Skeletal muscle tissue (tissue), 4 donors: ENCODE results near the gene TXNDC5. TPM values are rescaled to one million over a fixed set of nuclear protein-coding genes. Genes with fewer than 3 reads are reported as not detected.

ENCODE experiments used
- H3K27ac ChIP-seq: one replicate; pipeline ENCODE4 v1.7.0; 2013; ENCODE audit warnings: mild to moderate bottlenecking, low read depth, low read length, inconsistent platforms
- H3K27me3 ChIP-seq, 3 donors: one replicate each; pipeline ENCODE4 v1.7.0; 2013; ENCODE audit warnings: low read length in 3 of 3; ENCODE audit not compliant: control insufficient read depth in 3 of 3, insufficient read depth in 3 of 3
- H3K36me3 ChIP-seq, 3 donors: one replicate each; pipeline ENCODE4 v1.7.0; 2013; ENCODE audit warnings: low read length in 3 of 3; ENCODE audit not compliant: control insufficient read depth in 3 of 3, insufficient read depth in 3 of 3
- H3K4me1 ChIP-seq, 3 donors: one replicate each; pipeline ENCODE4 v1.7.0; 2013; ENCODE audit warnings: low read length in 3 of 3, mild to moderate bottlenecking in 3 of 3; ENCODE audit not compliant: control insufficient read depth in 3 of 3, insufficient read depth in 3 of 3
- H3K4me3 ChIP-seq, 3 donors: one replicate each; pipeline ENCODE4 v1.7.0; 2013; ENCODE audit warnings: low read length in 3 of 3
- H3K9ac ChIP-seq, 3 donors: one replicate each; pipeline ENCODE4 v1.7.0; 2013; ENCODE audit warnings: low read length in 3 of 3, mild to moderate bottlenecking in 3 of 3, moderate library complexity in 2 of 3, low read depth in 1 of 3
- H3K9me3 ChIP-seq, 3 donors: one replicate each; pipeline ENCODE4 v1.7.0; 2013; ENCODE audit warnings: low read length in 3 of 3; ENCODE audit not compliant: control insufficient read depth in 3 of 3
- total RNA-seq: library from RNA; depleted of rRNA; stranded (reverse); fragments of >200 nt; gene quantifications from one replicate; pipeline ENCODE4 v1.2.3, GENCODE V29; 2014
- donor health status: Osteomylitis.

Gene TXNDC5
- total RNA-seq, 1 donor from 2014 or later: 118 TPM

DNA sequence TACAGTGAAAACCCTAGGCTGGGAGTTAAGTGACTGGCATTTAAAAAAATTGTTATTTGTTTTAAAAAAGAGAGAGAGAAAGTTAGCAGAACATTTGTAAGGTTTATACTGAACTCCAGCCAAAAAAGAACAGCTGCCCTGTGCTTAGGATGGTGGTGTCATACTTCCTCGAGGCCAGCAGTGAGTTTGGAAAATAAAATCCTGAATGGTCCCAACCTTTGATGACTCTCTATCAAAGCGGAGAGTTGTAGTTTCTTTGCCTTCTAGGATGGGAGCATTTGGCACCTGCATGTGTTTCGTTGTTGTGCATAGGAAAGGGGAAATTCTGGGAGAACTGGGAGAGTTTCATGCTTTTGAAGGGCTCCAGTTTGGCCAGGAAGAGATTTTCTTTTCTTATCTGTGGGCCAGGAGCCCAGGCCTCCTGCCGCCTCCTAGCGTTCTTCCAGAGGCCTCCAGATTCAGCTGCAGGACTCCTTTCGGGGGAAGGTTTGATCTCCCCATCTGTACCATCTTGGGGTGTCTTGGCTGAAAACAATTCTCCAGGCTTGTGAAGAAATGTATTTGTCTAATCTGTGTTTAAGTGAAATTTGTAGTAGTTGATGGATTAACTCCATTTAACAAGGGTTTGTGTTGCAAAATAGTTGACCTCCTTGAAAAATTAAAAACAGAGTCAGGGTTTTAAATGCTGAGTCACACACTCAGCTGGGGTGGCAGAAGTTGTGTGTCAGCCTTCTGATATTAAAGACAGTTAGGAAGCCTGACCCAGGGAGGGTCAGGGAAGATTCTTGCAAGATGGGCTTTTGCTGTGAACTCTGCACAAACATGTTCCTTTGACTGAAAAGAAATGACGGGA, 63.4 kb downstream of the TXNDC5 start:
- no peaks in the 10 kb centered on the region for H3K36me3 ChIP-seq

GRCh38 chr6:7841781-7842468, 68.7 kb downstream of the TXNDC5 start:
- H3K27ac ChIP-seq: no peak overlapping the region
- no peaks in the 10 kb centered on the region for H3K4me1 ChIP-seq
- H3K4me3 ChIP-seq: no peak overlapping the region
- no peaks in the 10 kb centered on the region for H3K36me3 ChIP-seq
- no peaks in the 10 kb centered on the region for H3K27me3 ChIP-seq
- peaks cover 0 to 6% (median 2%) of the 10 kb centered on the region in 3 donors for H3K9me3 ChIP-seq
- no peak overlapping the region for H3K9ac ChIP-seq

More for the DNA sequence above, 63.4 kb downstream of the TXNDC5 start:
- Histone ChIP-seq H3K27ac (no peak overlapping the region), H3K27me3 (no peaks in the 10 kb centered on the region), H3K4me1 (no peaks in the 10 kb centered on the region), H3K9ac (no peak overlapping the region), H3K4me3 (no peak overlapping the region), H3K9me3 (peaks cover under 1 to 6% (median 4%) of the 10 kb centered on the region in 3 donors)

GRCh38 chr6:7836371-7837026, 74.1 kb downstream of the TXNDC5 start:
- H3K4me1 ChIP-seq: no peaks in the 10 kb centered on the region
- H3K9me3 ChIP-seq: no peaks in the 10 kb centered on the region
- H3K9ac ChIP-seq: no peak overlapping the region
- H3K27ac ChIP-seq: no peak overlapping the region
- peaks cover 0 to 3% (median 0%) of the 10 kb centered on the region in 3 donors for H3K27me3 ChIP-seq
- H3K36me3 ChIP-seq: no peaks in the 10 kb centered on the region
- no peak overlapping the region for H3K4me3 ChIP-seq

DNA sequence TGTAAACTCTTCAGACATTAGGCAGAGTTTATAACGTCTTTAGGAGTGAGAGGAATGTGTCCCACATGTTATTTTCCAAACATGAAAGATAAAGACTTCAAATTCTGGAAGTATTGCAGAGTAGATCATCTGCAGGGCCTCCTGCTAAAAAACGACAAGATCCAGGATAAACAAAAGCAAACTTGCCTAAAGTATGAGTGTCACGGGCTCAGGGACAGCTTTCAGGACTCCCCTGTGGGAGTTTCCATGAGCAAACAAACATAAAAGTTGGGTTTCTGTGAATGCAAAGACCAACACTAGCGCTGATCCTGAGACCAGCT, 76.9 kb downstream of the TXNDC5 start:
- H3K4me1 ChIP-seq: no peaks in the 10 kb centered on the region
- H3K27me3 ChIP-seq: peaks cover 0 to 3% (median 0%) of the 10 kb centered on the region in 3 donors
- H3K4me3 ChIP-seq: no peak overlapping the region
- no peak overlapping the region for H3K27ac ChIP-seq
- H3K36me3 ChIP-seq: no peaks in the 10 kb centered on the region
- no peaks in the 10 kb centered on the region for H3K9me3 ChIP-seq
- H3K9ac ChIP-seq: no peak overlapping the region

DNA sequence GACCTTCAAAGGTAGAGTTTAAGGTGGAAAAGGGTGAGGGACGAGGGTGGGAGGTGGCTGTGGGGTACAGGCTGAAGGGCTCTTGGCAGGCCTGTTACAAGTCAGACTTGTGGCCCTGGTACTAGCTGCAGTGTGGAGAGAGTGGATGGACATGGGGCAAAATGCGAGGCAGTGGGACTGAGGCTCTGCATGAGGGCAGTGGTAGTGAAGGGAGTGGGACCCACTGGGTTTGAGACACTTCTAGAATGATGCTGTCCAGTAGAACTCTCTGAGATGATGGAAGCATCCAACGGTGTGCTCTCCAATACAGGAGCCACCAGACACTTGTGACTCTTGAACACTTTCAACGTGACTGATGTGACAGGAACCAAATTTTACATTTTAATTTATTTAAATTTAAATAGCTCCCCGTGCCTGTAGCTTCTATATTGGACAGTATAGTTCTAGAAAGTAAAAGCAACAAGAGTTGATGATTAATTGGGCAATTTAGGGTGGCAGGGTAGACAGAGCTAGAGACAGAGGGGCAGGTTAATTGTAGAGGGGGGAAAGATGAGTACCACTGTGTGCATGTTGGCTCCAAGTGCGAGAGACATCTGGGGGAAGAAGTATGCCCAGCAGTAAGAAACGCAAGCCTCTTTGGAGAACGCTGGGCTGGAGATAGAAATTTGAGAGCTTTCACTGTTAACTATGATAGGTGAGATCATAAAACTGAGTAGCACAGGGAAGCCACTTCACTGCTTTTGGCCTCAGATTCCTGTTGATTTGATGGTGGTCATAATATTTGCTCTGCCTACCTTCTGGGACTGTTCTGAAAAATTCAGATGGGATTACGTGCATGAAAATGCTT, 77.5 kb downstream of the TXNDC5 start:
- Histone ChIP-seq H3K27me3 (peaks cover 0 to 3% (median 0%) of the 10 kb centered on the region in 3 donors), H3K4me1 (no peaks in the 10 kb centered on the region), H3K9me3 (no peaks in the 10 kb centered on the region), H3K4me3 (no peak overlapping the region), H3K9ac (no peak overlapping the region), H3K36me3 (no peaks in the 10 kb centered on the region), H3K27ac (no peak overlapping the region)

Other genes starting within 250 kb of the TXNDC5 start
- gene BMP6, start 184.7 kb downstream of the TXNDC5 start, total RNA-seq: 2.1 TPM
- 14.1 TPM for gene BLOC1S5, start 153.6 kb upstream of the TXNDC5 start, total RNA-seq
- gene EEF1E1, start 191.8 kb upstream of the TXNDC5 start, total RNA-seq: 7.8 TPM